ENCODE data around the gene ICAM3. TPM values are rescaled to one million over a fixed set of nuclear protein-coding genes. Genes with fewer than 3 reads are reported as not detected.

ICAM3 gene
- total and polyA plus RNA-seq, 2 of the 4 experiments (the other 2 are of a cell fraction), result 6.6 to 11.7 TPM

DNA sequence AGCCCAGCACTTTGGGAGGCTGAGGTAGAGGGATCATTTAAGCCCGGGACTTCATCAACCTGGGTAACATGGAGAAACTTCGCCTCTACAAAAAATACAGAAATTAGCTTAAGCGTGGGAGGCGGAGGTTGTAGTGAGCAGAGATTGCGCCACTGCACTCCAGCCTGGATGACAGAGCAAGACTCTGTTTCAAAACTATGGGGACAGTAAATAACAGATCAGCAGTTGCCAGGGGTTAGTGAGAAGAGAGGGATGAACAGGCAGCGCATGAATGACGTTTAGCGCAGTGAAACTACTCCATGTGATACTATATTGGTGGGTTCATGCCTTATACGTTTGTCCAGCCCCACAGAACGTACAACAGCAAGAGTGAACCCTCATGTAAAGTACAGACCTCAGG, 7.1 kb upstream of the ICAM3 start:
- H2AFZ ChIP-seq (replicated peaks; ENCODE audit: low read length, poor library complexity), result no peak overlapping the region
- ATAC-seq (ENCODE audit: low read depth) (peak; percentile 55), DNase-seq (peak; percentile 25)
- no TSS peak for BruUV-seq (replicated peaks)
- in situ Hi-C loops (cut with MboI; ENCODE audit: low sequenced_read_pairs), result no loop called here
- dilution Hi-C loops (cut with HindIII; ENCODE audit: low sequenced_read_pairs, unreplicated experiment), result no loop called here
- intact Hi-C loops (cut with micrococcal nuclease), result no loop called here
- H4K8ac ChIP-seq (ENCODE audit: low read depth in 2 of 2, low read length in 2 of 2), result no peak overlapping the region
- H3K4me3 ChIP-seq (ENCODE audit: insufficient read depth, low read depth, low read length), result no peak overlapping the region
- H3K36me3 ChIP-seq (ENCODE audit: control insufficient read depth, insufficient read depth, low read length), result peaks cover 9% of the 10 kb centered on the region
- no peak overlapping the region for H3K4me2 ChIP-seq (ENCODE audit: low read depth, low read length)
- no peak overlapping the region for H2BK20ac ChIP-seq (ENCODE audit: low read depth, low read length)
- H3K56ac ChIP-seq (ENCODE audit: extremely low read depth, insufficient read depth, low read length), result no peak overlapping the region
- 40% methylated on average over 1 of the region's 10 CpGs; no CpG with 5 or more reads in 1 of the 2 experiments for WGBS, 2 experiments (ENCODE audit: extremely low coverage in 2 of 2, insufficient read length in 1 of 2)
- ChIA-PET POLR2A (ENCODE audit: unreplicated experiment) (no interaction called here), CTCF (no interaction called here)
- no peak overlapping the region for H3K14ac ChIP-seq (replicated peaks; ENCODE audit: low read depth, low read length)
- H2AK9ac ChIP-seq (replicated peaks; ENCODE audit: low read depth, low read length, poor library complexity), result no peak overlapping the region
- no peak overlapping the region for H2BK120ac ChIP-seq (ENCODE audit: low read depth, low read length)
- H3K4me1 ChIP-seq (ENCODE audit: control insufficient read depth, insufficient read depth, low read length), result peaks cover 2% of the 10 kb centered on the region; the same call in 1 of the 2 replicates
- no peak overlapping the region for H3K23ac ChIP-seq (ENCODE audit: low read depth, low read length)
- no peak overlapping the region for H3K4ac ChIP-seq (ENCODE audit: low read depth, low read length)
- no peak overlapping the region for H2BK15ac ChIP-seq (ENCODE audit: low read depth, low read length)
- H2AK5ac ChIP-seq (ENCODE audit: low read depth, low read length), result no peak overlapping the region
- no peaks in the 10 kb centered on the region for H3K9me3 ChIP-seq (ENCODE audit: control insufficient read depth, insufficient read depth, low read length)
- H2BK5ac ChIP-seq (ENCODE audit: low read depth, low read length, poor library complexity, severe bottlenecking), result no peak overlapping the region
- no peak overlapping the region for H3K9ac ChIP-seq (ENCODE audit: low read depth, low read length)
- H4K20me1 ChIP-seq (ENCODE audit: insufficient read depth, low read length), result no peaks in the 10 kb centered on the region
- no peak overlapping the region for H4K91ac ChIP-seq (ENCODE audit: insufficient read depth, low read depth, low read length)
- TF ChIP-seq POLR2A (IDR thresholded peaks at IDR 0.05; ENCODE audit: low read depth, low read length), result no peak
- TF ChIP-seq RFX5 (IDR thresholded peaks at IDR 0.05; ENCODE audit: low read depth, low read length), result peak; percentile 76
- TF ChIP-seq CEBPB (IDR thresholded peaks at IDR 0.05; ENCODE audit: low read depth, low read length), result peak; percentile 89
- no peak for TF ChIP-seq MAZ (IDR thresholded peaks at IDR 0.05; ENCODE audit: borderline replicate concordance, low read depth, low read length)
- TF ChIP-seq CHD1 (IDR thresholded peaks at IDR 0.05; ENCODE audit: low read depth, low read length), result no peak
- no peak for TF ChIP-seq USF2 (IDR thresholded peaks at IDR 0.05; ENCODE audit: low read depth, low read length)
- TF ChIP-seq SMC3 (IDR thresholded peaks at IDR 0.05; ENCODE audit: low read depth, low read length), result no peak
- TF ChIP-seq BHLHE40 (IDR thresholded peaks at IDR 0.05; ENCODE audit: low read depth, low read length), result no peak
- no peaks in the 10 kb centered on the region for H3K27me3 ChIP-seq (ENCODE audit: control insufficient read depth, insufficient read depth, low read length)
- H3K9me1 ChIP-seq (ENCODE audit: insufficient read depth, low read length), result no peaks in the 10 kb centered on the region
- no peak overlapping the region for H4K5ac ChIP-seq (ENCODE audit: low read depth, low read length)
- no peak overlapping the region for H3K18ac ChIP-seq (ENCODE audit: low read depth, low read length)
- no peak overlapping the region for H3K27ac ChIP-seq (ENCODE audit: insufficient read depth, low read length)
- H3K79me1 ChIP-seq (ENCODE audit: low read depth in 1 of 2, low read length in 2 of 2), result no peaks in the 10 kb centered on the region
